Liver (tissue), 9 donors: ENCODE data around the gene ETS2. TPM values are rescaled to one million over a fixed set of nuclear protein-coding genes. Genes with fewer than 3 reads are reported as not detected.

Source experiments
- DNase-seq: peaks from one replicate; pipeline ENCODE4 v3.0.0-alpha.2; 2017; ENCODE audit warnings: low spot score
- H3K27ac ChIP-seq, 2 donors: one replicate each; pipeline ENCODE4 v1.7.0; 2013; ENCODE audit warnings: inconsistent platforms in 2 of 2, low read length in 2 of 2, control low read depth in 1 of 2, low read depth in 1 of 2, mild to moderate bottlenecking in 1 of 2
- H3K27me3 ChIP-seq, 4 donors: one replicate each; pipeline versions ENCODE4 v1.6.1 to v1.7.0; 2013; ENCODE audit warnings: low read length in 3 of 4, inconsistent platforms in 1 of 4, mild to moderate bottlenecking in 1 of 4, moderate library complexity in 1 of 4; ENCODE audit not compliant: control insufficient read depth in 4 of 4, insufficient read depth in 4 of 4
- H3K36me3 ChIP-seq, 4 donors: one replicate each; pipeline versions ENCODE4 v1.6.1 to v1.7.0; 2013; ENCODE audit warnings: low read length in 3 of 4, mild to moderate bottlenecking in 3 of 4, low read depth in 1 of 4, moderate library complexity in 1 of 4; ENCODE audit not compliant: control insufficient read depth in 4 of 4, insufficient read depth in 3 of 4
- H3K4me1 ChIP-seq, 4 donors: one replicate each; pipeline versions ENCODE4 v1.6.1 to v1.7.0; 2013; ENCODE audit warnings: low read length in 3 of 4, mild to moderate bottlenecking in 3 of 4, moderate library complexity in 1 of 4; ENCODE audit not compliant: control insufficient read depth in 4 of 4, insufficient read depth in 4 of 4
- H3K4me3 ChIP-seq, 3 donors: one replicate each; pipeline versions ENCODE4 v1.6.1 to v1.7.0; 2013; ENCODE audit warnings: low read length in 3 of 3, control low read depth in 1 of 3, low read depth in 1 of 3, mild to moderate bottlenecking in 1 of 3
- H3K9ac ChIP-seq, 2 donors: one replicate each; pipeline ENCODE4 v1.7.0; 2013; ENCODE audit warnings: low read length in 2 of 2, mild to moderate bottlenecking in 2 of 2, moderate library complexity in 2 of 2, control low read depth in 1 of 2, low read depth in 1 of 2
- H3K9me3 ChIP-seq, 4 donors: one replicate each; pipeline versions ENCODE4 v1.6.1 to v1.7.0; 2013; ENCODE audit warnings: low read length in 3 of 4; ENCODE audit not compliant: control insufficient read depth in 4 of 4
- EGR1 ChIP-seq, 2 donors: IDR thresholded peaks; 2 replicates each; pipeline ENCODE4 v1.6.1; 2016 to 2018; ENCODE audit warnings: antibody characterized with exemption in 2 of 2, low read depth in 2 of 2
- FOXA1 ChIP-seq: IDR thresholded peaks from 2 replicates; pipeline ENCODE4 v1.6.1; 2016; ENCODE audit warnings: antibody characterized with exemption
- FOXA2 ChIP-seq: IDR thresholded peaks from 2 replicates; pipeline ENCODE4 v1.6.1; 2016; ENCODE audit warnings: antibody characterized with exemption
- GABPA ChIP-seq, 2 donors: IDR thresholded peaks in 1 of 2; conservative IDR thresholded peaks in 1 of 2; 2 replicates each; pipeline ENCODE4 v1.6.1; 2016; ENCODE audit warnings: antibody characterized with exemption in 2 of 2, mild to moderate bottlenecking in 1 of 2, moderate library complexity in 1 of 2
- HNF4A ChIP-seq, 2 donors: conservative IDR thresholded peaks; 2 replicates each; pipeline ENCODE4 v1.6.1; 2016; ENCODE audit warnings: antibody characterized with exemption in 2 of 2, mild to moderate bottlenecking in 2 of 2
- HNF4G ChIP-seq: IDR thresholded peaks from 2 replicates; pipeline ENCODE4 v1.6.1; 2016; ENCODE audit warnings: antibody characterized with exemption
- JUND ChIP-seq, 2 donors: IDR thresholded peaks; 2 replicates each; pipeline ENCODE4 v1.6.1; 2016; ENCODE audit warnings: antibody characterized with exemption in 2 of 2
- NR2F2 ChIP-seq: IDR thresholded peaks from 2 replicates; pipeline ENCODE4 v1.6.1; 2016; ENCODE audit warnings: antibody characterized with exemption
- RAD21 ChIP-seq, 2 donors: IDR thresholded peaks; 2 replicates each; pipeline ENCODE4 v1.6.1; 2016; ENCODE audit warnings: antibody characterized with exemption in 2 of 2, mild to moderate bottlenecking in 2 of 2
- RXRA ChIP-seq, 2 donors: IDR thresholded peaks; 2 replicates each; pipeline ENCODE4 v1.6.1; 2017 to 2018; ENCODE audit warnings: antibody characterized with exemption in 2 of 2, mild to moderate bottlenecking in 1 of 2
- SP1 ChIP-seq: IDR thresholded peaks from 2 replicates; pipeline ENCODE4 v1.6.1; 2018; ENCODE audit warnings: antibody characterized with exemption, mild to moderate bottlenecking
- TAF1 ChIP-seq: conservative IDR thresholded peaks from 2 replicates; pipeline ENCODE4 v1.6.1; 2016; ENCODE audit warnings: antibody characterized with exemption, mild to moderate bottlenecking
- YY1 ChIP-seq: IDR thresholded peaks from 2 replicates; pipeline ENCODE4 v1.6.1; 2016; ENCODE audit warnings: antibody characterized with exemption, mild to moderate bottlenecking
- WGBS: extraction: QIAGEN DNeasy Blood & Tissue Kit; methylation state at CpG from one replicate; pipeline ENCODE4 v1.1.7; 2013; 5-methylcytosine and 5-hydroxymethylcytosine counted together
- polyA plus RNA-seq, 2 donors: library from polyadenylated mRNA; stranded (reverse) in 1 of 2; unstranded in 1 of 2; fragments of 200-250 nt in 1 of 2; fragments of >200 nt in 1 of 2; fragmentation: Nextera tagmentation in 1 of 2; extraction: Ambion mirVana in 1 of 2; gene quantifications; one replicate each; pipeline versions ENCODE4 v1.2.1 to v1.2.3, GENCODE V29; 2013 to 2015
- total RNA-seq, 2 donors: library from RNA; depleted of rRNA; stranded (reverse); fragments of >200 nt; gene quantifications; one replicate each; pipeline ENCODE4 v1.2.3, GENCODE V29; 2014
- TF ChIP-seq, protein P1 (sequence below): fragments of 150-350 bp; IDR thresholded peaks from 2 replicates; pipeline ENCODE4 v1.5.1; 2017; ENCODE audit warnings: improper control_type of control experiment, low read depth, low read length; ENCODE audit not compliant: missing input control
- TF ChIP-seq, protein P2 (sequence below): IDR thresholded peaks from 2 replicates; pipeline ENCODE4 v1.6.1; 2016; ENCODE audit warnings: antibody characterized with exemption
- TF ChIP-seq, protein P3 (sequence below): IDR thresholded peaks from 2 replicates; pipeline ENCODE4 v1.6.1; 2016; ENCODE audit warnings: antibody characterized with exemption
- TF ChIP-seq, protein P4 (sequence below): IDR thresholded peaks from 2 replicates; pipeline ENCODE4 v1.6.1; 2016; ENCODE audit warnings: antibody characterized with exemption, mild to moderate bottlenecking
- TF ChIP-seq, protein P5 (sequence below): IDR thresholded peaks from 2 replicates; pipeline ENCODE4 v1.6.1; 2016; ENCODE audit warnings: antibody characterized with exemption
- donor health status: healthy.
- donor health status: healthy.
- donor health status: healthy.
- donor health status: healthy.
- donor health status: healthy.

ETS2 gene
- total and polyA plus RNA-seq, 4 donors, result 20.2 to 90.7 (median 41.8) TPM

DNA sequence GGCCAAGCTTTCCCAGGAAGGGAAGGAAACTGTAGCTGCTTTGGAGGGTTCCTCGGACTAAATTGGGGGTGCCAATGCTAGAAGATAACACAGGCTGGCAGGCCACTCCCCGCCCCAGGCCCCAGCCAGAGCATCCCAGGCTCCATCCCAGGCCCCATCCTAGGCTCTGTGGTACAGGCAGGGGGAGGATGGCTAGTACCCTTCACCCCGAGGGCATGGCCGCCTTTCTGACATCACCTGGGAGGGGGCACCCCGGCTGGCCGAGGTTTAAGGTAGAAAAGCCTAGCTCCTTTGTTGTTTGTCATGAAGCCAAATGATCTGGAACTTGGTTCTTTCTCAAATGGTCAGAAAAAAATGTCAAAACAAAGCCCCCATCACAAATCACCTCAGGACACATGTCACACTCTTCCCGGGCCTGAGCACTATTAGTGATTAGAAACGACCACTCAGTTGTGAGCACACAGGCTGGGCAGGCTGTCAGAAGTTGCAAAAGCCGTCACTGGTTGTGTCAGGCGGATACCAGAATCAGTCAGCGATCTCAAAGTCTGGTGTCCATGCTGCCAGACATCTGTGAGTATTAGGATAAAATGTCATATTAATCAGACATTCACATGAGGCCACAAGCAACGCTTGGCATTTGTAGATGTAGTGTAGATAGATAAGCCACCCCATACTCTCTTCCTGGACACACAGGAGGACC lies 31.0 kb upstream of the ETS2 start:
- WGBS, result 91% methylated on average over 12 of the region's 12 CpGs
- no peak for TF ChIP-seq GABPA (IDR thresholded peaks at IDR 0.05 in 1 of 2, conservative IDR thresholded peaks at IDR 0.05 in 1 of 2)
- TF ChIP-seq FOXA2, result no peak
- TF ChIP-seq TAF1, result no peak
- TF ChIP-seq, protein P1, sequence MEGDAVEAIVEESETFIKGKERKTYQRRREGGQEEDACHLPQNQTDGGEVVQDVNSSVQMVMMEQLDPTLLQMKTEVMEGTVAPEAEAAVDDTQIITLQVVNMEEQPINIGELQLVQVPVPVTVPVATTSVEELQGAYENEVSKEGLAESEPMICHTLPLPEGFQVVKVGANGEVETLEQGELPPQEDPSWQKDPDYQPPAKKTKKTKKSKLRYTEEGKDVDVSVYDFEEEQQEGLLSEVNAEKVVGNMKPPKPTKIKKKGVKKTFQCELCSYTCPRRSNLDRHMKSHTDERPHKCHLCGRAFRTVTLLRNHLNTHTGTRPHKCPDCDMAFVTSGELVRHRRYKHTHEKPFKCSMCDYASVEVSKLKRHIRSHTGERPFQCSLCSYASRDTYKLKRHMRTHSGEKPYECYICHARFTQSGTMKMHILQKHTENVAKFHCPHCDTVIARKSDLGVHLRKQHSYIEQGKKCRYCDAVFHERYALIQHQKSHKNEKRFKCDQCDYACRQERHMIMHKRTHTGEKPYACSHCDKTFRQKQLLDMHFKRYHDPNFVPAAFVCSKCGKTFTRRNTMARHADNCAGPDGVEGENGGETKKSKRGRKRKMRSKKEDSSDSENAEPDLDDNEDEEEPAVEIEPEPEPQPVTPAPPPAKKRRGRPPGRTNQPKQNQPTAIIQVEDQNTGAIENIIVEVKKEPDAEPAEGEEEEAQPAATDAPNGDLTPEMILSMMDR, result no peak
- no peak for TF ChIP-seq RAD21 (IDR thresholded peaks at IDR 0.05)
- TF ChIP-seq, protein P2, sequence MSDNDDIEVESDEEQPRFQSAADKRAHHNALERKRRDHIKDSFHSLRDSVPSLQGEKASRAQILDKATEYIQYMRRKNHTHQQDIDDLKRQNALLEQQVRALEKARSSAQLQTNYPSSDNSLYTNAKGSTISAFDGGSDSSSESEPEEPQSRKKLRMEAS, result no peak
- TF ChIP-seq, protein P3, sequence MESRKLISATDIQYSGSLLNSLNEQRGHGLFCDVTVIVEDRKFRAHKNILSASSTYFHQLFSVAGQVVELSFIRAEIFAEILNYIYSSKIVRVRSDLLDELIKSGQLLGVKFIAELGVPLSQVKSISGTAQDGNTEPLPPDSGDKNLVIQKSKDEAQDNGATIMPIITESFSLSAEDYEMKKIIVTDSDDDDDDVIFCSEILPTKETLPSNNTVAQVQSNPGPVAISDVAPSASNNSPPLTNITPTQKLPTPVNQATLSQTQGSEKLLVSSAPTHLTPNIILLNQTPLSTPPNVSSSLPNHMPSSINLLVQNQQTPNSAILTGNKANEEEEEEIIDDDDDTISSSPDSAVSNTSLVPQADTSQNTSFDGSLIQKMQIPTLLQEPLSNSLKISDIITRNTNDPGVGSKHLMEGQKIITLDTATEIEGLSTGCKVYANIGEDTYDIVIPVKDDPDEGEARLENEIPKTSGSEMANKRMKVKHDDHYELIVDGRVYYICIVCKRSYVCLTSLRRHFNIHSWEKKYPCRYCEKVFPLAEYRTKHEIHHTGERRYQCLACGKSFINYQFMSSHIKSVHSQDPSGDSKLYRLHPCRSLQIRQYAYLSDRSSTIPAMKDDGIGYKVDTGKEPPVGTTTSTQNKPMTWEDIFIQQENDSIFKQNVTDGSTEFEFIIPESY, result no peak
- no peak for TF ChIP-seq NR2F2
- no peak for TF ChIP-seq HNF4A (conservative IDR thresholded peaks at IDR 0.05)
- TF ChIP-seq, protein P4, sequence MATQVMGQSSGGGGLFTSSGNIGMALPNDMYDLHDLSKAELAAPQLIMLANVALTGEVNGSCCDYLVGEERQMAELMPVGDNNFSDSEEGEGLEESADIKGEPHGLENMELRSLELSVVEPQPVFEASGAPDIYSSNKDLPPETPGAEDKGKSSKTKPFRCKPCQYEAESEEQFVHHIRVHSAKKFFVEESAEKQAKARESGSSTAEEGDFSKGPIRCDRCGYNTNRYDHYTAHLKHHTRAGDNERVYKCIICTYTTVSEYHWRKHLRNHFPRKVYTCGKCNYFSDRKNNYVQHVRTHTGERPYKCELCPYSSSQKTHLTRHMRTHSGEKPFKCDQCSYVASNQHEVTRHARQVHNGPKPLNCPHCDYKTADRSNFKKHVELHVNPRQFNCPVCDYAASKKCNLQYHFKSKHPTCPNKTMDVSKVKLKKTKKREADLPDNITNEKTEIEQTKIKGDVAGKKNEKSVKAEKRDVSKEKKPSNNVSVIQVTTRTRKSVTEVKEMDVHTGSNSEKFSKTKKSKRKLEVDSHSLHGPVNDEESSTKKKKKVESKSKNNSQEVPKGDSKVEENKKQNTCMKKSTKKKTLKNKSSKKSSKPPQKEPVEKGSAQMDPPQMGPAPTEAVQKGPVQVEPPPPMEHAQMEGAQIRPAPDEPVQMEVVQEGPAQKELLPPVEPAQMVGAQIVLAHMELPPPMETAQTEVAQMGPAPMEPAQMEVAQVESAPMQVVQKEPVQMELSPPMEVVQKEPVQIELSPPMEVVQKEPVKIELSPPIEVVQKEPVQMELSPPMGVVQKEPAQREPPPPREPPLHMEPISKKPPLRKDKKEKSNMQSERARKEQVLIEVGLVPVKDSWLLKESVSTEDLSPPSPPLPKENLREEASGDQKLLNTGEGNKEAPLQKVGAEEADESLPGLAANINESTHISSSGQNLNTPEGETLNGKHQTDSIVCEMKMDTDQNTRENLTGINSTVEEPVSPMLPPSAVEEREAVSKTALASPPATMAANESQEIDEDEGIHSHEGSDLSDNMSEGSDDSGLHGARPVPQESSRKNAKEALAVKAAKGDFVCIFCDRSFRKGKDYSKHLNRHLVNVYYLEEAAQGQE, result no peak
- TF ChIP-seq, protein P5, sequence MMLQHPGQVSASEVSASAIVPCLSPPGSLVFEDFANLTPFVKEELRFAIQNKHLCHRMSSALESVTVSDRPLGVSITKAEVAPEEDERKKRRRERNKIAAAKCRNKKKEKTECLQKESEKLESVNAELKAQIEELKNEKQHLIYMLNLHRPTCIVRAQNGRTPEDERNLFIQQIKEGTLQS, result no peak
- TF ChIP-seq FOXA1, result no peak
- TF ChIP-seq EGR1 (IDR thresholded peaks at IDR 0.05; ENCODE audit: low read depth in 2 of 2), result no peak
- no peak for TF ChIP-seq RXRA (IDR thresholded peaks at IDR 0.05)
- TF ChIP-seq JUND (IDR thresholded peaks at IDR 0.05), result no peak
- no peak for TF ChIP-seq SP1
- no peak for TF ChIP-seq YY1
- no peak for TF ChIP-seq HNF4G
- H3K27me3 ChIP-seq, result no peaks in the 10 kb centered on the region
- H3K4me3 ChIP-seq, result no peak overlapping the region
- H3K9ac ChIP-seq, result no peak overlapping the region
- H3K27ac ChIP-seq, result no peak overlapping the region
- H3K9me3 ChIP-seq, result peaks cover 0 to 4% (median 0%) of the 10 kb centered on the region in 4 donors
- no peaks in the 10 kb centered on the region for H3K4me1 ChIP-seq
- no peaks in the 10 kb centered on the region for H3K36me3 ChIP-seq
- DNase-seq, result no peak
